Natural killer cell (primary cell): ENCODE data around the gene HS3ST3B1. TPM values are rescaled to one million over a fixed set of nuclear protein-coding genes. Genes with fewer than 3 reads are reported as not detected.

Source experiments
- ATAC-seq, 3 donors: fragments of 150-1000 bp in 2 of 3; fragments of 200-7000 bp in 1 of 3; cut with Tn5 transposase; 1 replicate in 1 of 3; 2 replicates in 2 of 3; pipeline ENCODE4 v1.10.0; 2021; ENCODE audit warnings: mild to moderate bottlenecking in 2 of 3, moderate library complexity in 2 of 3
- DNase-seq, 2 donors: peaks; one replicate each; pipeline versions ENCODE4 v3.0.0 to v3.0.0-alpha.2; 2013 to 2021; ENCODE audit warnings: mixed read lengths in 1 of 2
- H3K27ac ChIP-seq: one replicate; pipeline ENCODE4 v1.5.1; 2013; ENCODE audit warnings: mild to moderate bottlenecking, low read length
- H3K27me3 ChIP-seq: one replicate; pipeline ENCODE4 v1.6.1; 2013; ENCODE audit warnings: low read length; ENCODE audit not compliant: control insufficient read depth, insufficient read depth
- H3K36me3 ChIP-seq: one replicate; pipeline ENCODE4 v1.6.1; 2013; ENCODE audit warnings: low read length; ENCODE audit not compliant: control insufficient read depth, insufficient read depth
- H3K4me1 ChIP-seq: one replicate; pipeline ENCODE4 v1.6.1; 2013; ENCODE audit warnings: low read length; ENCODE audit not compliant: control insufficient read depth, insufficient read depth
- H3K4me3 ChIP-seq: one replicate; pipeline ENCODE4 v1.5.1; 2013; ENCODE audit warnings: low read length
- H3K9me3 ChIP-seq: one replicate; pipeline ENCODE4 v1.6.1; 2013; ENCODE audit warnings: low read length; ENCODE audit not compliant: control insufficient read depth, insufficient read depth
- H3K27ac Mint-ChIP-seq, 2 donors: one replicate each; pipeline ENCODE4 v1.8.0; 2022; ENCODE audit warnings: mild to moderate bottlenecking in 2 of 2, mixed read lengths in 2 of 2, moderate library complexity in 1 of 2
- H3K27me3 Mint-ChIP-seq, 2 donors: one replicate each; pipeline ENCODE4 v1.8.0; 2022; ENCODE audit warnings: low read depth in 2 of 2, mixed read lengths in 2 of 2
- H3K36me3 Mint-ChIP-seq: one replicate; pipeline ENCODE4 v1.8.0; 2022; ENCODE audit warnings: mixed read lengths
- H3K4me1 Mint-ChIP-seq, 2 donors: one replicate each; pipeline ENCODE4 v1.8.0; 2022; ENCODE audit warnings: mixed read lengths in 2 of 2
- H3K4me3 Mint-ChIP-seq: one replicate; pipeline ENCODE4 v1.8.0; 2022; ENCODE audit warnings: mild to moderate bottlenecking, moderate library complexity, mixed read lengths
- H3K9me3 Mint-ChIP-seq, 2 donors: one replicate each; pipeline ENCODE4 v1.8.0; 2022; ENCODE audit warnings: mixed read lengths in 2 of 2
- CTCF ChIP-seq: fragments of 200-600 bp; IDR thresholded peaks from one replicate; pipeline ENCODE4 v1.8.0; 2022; ENCODE audit warnings: antibody characterized with exemption
- WGBS: methylation state at CpG from one replicate; pipeline ENCODE4 v1.1.7; 2013; ENCODE audit warnings: missing lambda C conversion rate; ENCODE audit not compliant: insufficient coverage; 5-methylcytosine and 5-hydroxymethylcytosine counted together
- intact Hi-C: fragments of 100-400 bp; cut with micrococcal nuclease; formaldehyde crosslinking; loops from one replicate; pipeline ENCODE4 v1.14.2; 2022
- total RNA-seq, 4 donors: library from RNA; stranded (reverse); fragments of 120-200 nt in 1 of 4; gene quantifications; one replicate each; pipeline versions ENCODE4 v1.2.3 to v1.2.4, GENCODE V29; 2013 to 2022

The HS3ST3B1 gene
- total RNA-seq, 3 donors from 2014 or later (not counting 1 experiment from before 2014, with no cell fraction given) = 14.1 to 18.6 (median 17.1) TPM

DNA sequence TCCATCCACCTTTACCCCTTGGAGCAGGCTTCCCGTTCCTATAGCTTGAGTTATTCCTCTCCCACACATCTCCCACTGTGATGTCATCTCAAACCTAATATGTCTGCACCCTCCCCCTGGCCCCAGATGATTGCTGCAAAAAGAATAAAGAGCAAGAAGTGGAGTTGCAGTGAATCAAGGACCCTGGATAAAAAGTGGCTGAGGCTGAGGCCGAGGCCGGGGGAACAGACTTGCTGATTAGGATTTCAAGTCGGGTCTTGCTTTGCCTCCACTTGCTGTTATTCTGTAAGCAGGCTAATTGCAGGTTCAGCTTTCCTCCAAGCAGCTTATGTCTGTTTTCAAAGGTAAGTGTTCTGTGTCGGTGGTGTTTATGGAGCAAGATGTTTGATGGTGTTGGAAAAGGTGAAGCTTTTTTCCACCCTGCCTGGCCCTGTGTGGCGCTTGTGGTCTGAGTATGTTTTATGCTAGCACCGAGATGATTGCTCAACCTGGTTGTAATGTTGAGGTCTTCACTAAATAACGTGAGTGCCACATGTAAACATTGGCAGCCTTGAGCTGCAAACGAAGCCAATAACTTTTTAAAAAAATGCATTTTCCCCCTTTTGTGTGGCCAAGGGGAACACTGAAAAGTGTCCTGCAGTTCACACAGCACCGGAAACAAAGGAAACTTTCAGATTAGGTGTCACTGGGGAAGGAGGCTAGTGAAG is 15.4 kb downstream of the HS3ST3B1 start:
- H3K36me3 Mint-ChIP-seq = no peaks in the 10 kb centered on the region
- H3K9me3 Mint-ChIP-seq = no peaks in the 10 kb centered on the region
- Histone ChIP-seq H3K4me1 (peaks cover 48% of the 10 kb centered on the region), H3K9me3 (no peaks in the 10 kb centered on the region), H3K4me3 (no peak overlapping the region), H3K36me3 (no peaks in the 10 kb centered on the region), H3K27me3 (no peaks in the 10 kb centered on the region), H3K27ac (no peak overlapping the region)
- H3K27me3 Mint-ChIP-seq = no peaks in the 10 kb centered on the region
- DNase-seq = no peak
- H3K27ac Mint-ChIP-seq = peak overlapping the region; percentile 30 to 59
- H3K4me3 Mint-ChIP-seq = peak overlapping the region; percentile 47
- ATAC-seq = peak in 2 of 3 donors; percentile 46 to 57
- TF ChIP-seq CTCF = no peak
- H3K4me1 Mint-ChIP-seq = peaks cover 83% of the 10 kb centered on the region in 2 donors
- 56% methylated on average over 9 of the region's 10 CpGs for WGBS
- intact Hi-C loops = no loop called here

- Mint-ChIP-seq H3K9me3 (no peaks in the 10 kb centered on the region), H3K4me1 (peaks cover 78 to 82% of the 10 kb centered on the region in 2 donors), H3K27ac (peak overlapping the region; percentile 30 to 59), H3K4me3 (peak overlapping the region; percentile 60), H3K27me3 (no peaks in the 10 kb centered on the region), H3K36me3 (no peaks in the 10 kb centered on the region)
- TF ChIP-seq CTCF = no peak
- no peak for ATAC-seq
- Histone ChIP-seq H3K9me3 (no peaks in the 10 kb centered on the region), H3K36me3 (no peaks in the 10 kb centered on the region), H3K4me1 (peaks cover 39% of the 10 kb centered on the region), H3K27me3 (no peaks in the 10 kb centered on the region), H3K27ac (no peak overlapping the region), H3K4me3 (no peak overlapping the region)
- no peak for DNase-seq
- intact Hi-C loops = no loop called here
- WGBS = 94% methylated on average over 3 of the region's 3 CpGs
Observed at GRCh38 chr17:14317383-14317782, 16.5 kb downstream of the HS3ST3B1 start.

- peaks cover 36% of the 10 kb centered on the region for H3K4me1 ChIP-seq
- no peaks in the 10 kb centered on the region for H3K36me3 Mint-ChIP-seq
- H3K9me3 Mint-ChIP-seq = no peaks in the 10 kb centered on the region
- peak overlapping the region in 1 of 2 donors; percentile 61 for H3K27ac Mint-ChIP-seq
- DNase-seq (no peak), ATAC-seq (peak in 1 of 3 donors; percentile 22)
- H3K27me3 Mint-ChIP-seq = no peaks in the 10 kb centered on the region
- no peak overlapping the region for H3K4me3 ChIP-seq
- H3K27ac ChIP-seq = no peak overlapping the region
- H3K27me3 ChIP-seq = no peaks in the 10 kb centered on the region
- intact Hi-C loops = no loop called here
- H3K4me3 Mint-ChIP-seq = peak overlapping the region; percentile 47
- H3K4me1 Mint-ChIP-seq = peaks cover 78 to 80% of the 10 kb centered on the region in 2 donors
- TF ChIP-seq CTCF = no peak
- H3K36me3 ChIP-seq = no peaks in the 10 kb centered on the region
- 90% methylated on average over 9 of the region's 12 CpGs for WGBS
- H3K9me3 ChIP-seq = no peaks in the 10 kb centered on the region
Observed at GRCh38 chr17:14318109-14318917, 17.4 kb downstream of the HS3ST3B1 start.
